A172 (cell line): Measurements from ENCODE around the gene HNRNPM. TPM values are rescaled to one million over a fixed set of nuclear protein-coding genes. Genes with fewer than 3 reads are reported as not detected.
A peak's percentile ranks its signal among the peaks of the same experiment; 100 is the strongest.
"Not testable (repeated sequence)": the region's sequence is repeated elsewhere in the genome, so short reads cannot be mapped to it uniquely, and the experiment has no call there.

Source experiments
- DNase-seq: peaks from one replicate; pipeline ENCODE4 v3.0.0-alpha.2; 2015; ENCODE audit warnings: low spot score
- total RNA-seq: library from RNA; depleted of rRNA; stranded (reverse); fragments of >200 nt; shearing (Covaris generic); gene quantifications from 2 replicates; pipeline ENCODE4 v1.2.3, GENCODE V29; 2014

Gene HNRNPM
- total RNA-seq, 1 experiment from 2014 or later: 102 TPM

- DNase-seq: peak; percentile 32
Observed at GRCh38 chr19:8512115-8512967, 67.6 kb downstream of the HNRNPM start.

GRCh38 chr19:8513036-8513686 is 68.4 kb downstream of the HNRNPM start:
- DNase-seq: no peak

DNA sequence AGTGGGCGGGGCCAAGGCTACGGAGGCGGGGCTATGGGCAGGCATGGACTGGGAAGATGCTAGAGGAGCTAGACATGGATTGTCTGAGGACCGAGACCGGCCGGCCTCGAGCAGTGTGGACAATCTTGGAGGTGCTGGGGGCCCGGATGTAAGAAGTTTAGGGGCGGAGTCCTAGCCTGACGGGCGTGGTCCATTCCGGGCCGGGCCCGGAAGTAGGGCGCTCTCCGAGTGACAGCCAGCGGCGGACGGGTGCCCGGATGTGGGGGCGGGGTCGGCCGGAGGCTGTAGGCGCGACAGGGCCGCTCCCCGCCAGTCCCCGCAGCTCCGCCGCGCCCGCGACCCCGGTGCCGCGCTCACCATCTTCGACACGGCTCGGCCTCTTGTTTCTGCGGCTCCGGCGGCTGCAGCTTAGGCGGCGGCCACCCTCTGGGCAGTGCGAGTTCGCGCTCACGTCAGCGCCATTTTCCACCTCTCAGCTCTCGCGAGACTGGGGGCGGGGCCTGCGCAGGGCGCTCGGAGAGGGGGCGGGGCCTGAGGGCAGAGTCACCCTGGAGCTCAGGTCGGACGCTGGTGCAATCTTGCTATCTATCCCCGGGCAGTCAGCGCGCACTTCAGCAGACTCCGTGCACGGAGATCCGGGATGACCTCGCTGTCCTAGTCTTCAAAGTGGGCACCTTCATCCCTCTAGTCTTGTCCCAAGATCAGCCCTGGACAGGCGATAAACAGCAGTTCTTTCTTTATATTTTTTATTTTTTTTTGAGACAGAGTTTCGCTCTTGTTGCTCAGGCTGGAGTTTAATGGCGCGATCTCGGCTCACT is 69.1 kb downstream of the HNRNPM start, which contains the start of gene ZNF414:
TSS of gene ZNF414 (minus strand) at position 481 of the 818 bp plus-strand sequence. CDS start at position 360, 121 bp downstream.
- DNase-seq: peak; percentile 97

DNA sequence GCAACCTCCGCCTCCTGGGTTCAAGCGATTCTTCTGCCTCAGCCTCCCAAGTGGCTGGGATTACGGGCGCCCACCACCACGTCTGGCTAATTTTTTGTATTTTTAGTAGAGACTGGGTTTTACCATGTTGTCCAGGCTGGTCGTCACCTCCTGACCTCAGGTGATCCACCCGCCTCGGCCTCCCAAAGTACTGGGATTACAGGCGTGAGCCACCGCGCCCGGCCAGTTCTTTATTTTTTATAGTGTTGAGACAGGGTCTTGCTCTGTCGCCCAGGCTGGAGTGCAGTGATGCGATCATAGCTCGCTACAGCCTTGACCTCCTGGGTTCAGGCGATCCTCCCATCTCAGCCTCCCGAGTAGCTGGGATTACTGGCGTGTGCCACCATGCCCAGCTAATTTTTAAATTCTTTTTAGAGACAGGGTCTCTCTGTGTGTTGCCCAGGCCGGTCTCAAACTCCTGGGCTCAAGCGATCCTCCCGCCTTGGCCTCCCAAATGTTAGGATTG is 69.8 kb downstream of the HNRNPM start:
- DNase-seq: not testable (repeated sequence)

DNA sequence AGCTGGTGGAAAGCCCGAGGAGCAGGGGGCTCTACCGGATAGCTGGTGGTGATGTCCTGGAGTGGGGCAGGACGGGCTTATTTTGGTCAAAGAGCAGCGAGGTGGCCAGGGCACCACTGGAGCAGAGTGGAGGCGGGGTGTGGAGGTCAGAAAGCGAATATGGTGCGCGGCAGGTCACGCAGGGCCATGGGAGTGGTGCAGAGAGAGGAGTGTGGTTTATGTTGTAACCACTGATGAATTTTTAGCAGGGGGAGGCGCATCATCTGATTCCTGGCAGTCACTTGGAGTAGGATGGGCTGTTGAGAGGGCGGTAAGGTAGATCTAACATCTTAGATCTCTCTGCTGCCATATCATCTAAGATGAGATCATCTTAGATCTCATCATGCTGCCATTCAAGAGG is 70.5 kb downstream of the HNRNPM start:
- no peak for DNase-seq

GRCh38 chr19:8517551-8518442 is 73.0 kb downstream of the HNRNPM start:
- no peak for DNase-seq

GRCh38 chr19:8518536-8518935 is 73.8 kb downstream of the HNRNPM start:
- no peak for DNase-seq

- DNase-seq: no peak
Observed at GRCh38 chr19:8519388-8519787, 74.6 kb downstream of the HNRNPM start.

- no peak for DNase-seq
Observed at GRCh38 chr19:8525401-8525684, 80.6 kb downstream of the HNRNPM start.

DNA sequence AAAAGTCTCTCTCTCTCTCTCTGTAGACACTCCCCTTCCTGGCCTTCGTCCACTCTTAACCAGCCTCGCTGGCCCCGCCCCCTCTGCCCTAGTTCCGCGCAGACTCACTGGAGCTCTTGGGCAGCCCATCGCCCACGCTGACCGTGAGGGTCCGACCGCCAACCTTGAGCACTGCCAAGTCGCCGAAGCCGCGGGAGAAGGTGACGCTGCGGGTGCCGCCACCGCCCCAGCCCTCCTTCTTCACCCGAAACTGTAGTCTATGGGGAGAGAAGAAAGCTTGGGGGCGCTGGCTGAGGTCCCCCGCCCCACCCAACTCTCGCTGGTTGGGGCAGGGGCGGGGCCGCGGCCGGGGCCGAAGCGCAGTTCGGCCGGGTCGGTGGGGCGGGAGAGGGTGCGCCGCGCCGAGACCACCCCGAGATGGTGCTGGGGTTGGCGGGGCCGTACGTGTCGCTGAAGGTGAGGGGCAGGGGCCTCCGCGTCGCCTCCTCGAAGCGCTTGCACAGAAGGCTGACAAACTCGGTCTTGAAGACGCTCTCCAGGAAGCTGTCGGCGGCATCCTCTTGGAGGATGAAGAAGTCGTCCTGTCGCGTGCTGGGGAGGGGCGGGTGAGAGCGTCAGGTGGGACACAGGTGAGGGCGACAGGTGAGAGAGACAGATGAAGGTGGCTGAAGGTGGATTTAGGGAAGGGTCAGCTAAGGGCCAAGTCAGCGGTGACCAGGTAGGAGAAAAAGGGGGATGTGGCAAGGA is 81.7 kb downstream of the HNRNPM start:
- peak; percentile 88 for DNase-seq

GRCh38 chr19:8528500-8528899 is 83.7 kb downstream of the HNRNPM start:
- DNase-seq: no peak

DNA sequence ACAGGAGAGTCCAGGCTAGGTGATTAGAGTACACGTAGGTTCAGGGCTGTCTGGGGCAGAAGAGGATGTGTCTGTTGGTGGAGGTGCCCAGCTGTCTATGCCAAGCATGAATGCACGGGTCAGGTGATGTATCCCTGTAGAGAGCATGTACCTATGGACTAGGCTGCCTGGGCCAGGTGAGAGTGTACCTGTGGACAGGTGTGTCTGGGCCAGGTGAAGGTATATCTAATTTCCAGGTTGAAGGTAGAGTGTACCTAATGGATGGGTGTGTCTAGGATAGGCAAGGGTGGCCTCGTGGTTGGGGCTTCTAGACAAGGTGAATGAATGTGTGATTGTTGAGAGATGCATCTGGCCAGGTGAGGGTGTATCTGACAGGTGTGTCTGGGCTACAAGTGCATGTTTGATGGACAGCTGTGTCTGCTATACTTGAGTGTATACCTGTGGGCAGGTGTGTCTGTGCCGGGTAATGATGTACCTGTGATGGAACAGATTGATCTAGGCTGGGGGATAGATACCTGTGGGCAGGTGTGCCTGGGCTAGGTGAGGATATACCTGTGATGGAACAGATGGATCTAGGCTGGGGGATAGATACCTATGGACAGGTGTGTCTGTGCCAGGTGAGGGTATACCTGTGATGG is 84.7 kb downstream of the HNRNPM start:
- DNase-seq: no peak

DNA sequence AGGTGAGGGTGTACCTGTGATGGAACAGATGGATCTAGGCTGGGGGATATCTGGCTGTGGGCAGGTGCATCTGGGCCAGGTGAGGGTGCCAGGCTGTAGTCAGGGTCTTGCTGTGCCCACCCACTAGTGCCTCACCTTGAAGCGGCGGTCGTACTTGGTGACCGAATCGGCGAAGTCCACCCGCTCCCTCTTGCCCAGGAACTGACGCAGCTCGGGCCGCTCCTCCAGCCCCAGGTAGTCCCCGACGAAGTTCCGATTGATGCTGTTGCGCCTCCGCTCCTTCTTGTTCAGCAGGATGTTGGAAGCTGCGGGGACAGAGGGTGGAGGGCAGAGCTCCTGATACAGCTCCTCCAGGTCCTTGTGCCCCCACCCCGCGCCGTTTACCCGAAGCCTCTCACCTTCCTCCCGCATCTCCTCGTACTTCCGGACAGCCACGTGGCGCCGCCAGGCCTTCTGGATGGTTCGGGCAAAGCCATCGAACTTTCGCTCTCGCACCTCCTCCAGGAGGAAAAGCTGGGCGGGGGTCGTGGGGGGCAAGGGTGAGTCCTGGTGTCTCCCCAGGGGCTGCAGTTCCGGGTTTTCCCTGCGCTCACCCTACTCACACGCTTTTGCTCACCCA is 85.4 kb downstream of the HNRNPM start:
- DNase-seq: no peak

- DNase-seq: no peak
Observed at GRCh38 chr19:8531470-8531869, 86.7 kb downstream of the HNRNPM start.

- no peak for DNase-seq
Observed at GRCh38 chr19:8532225-8532624, 87.5 kb downstream of the HNRNPM start.

DNA sequence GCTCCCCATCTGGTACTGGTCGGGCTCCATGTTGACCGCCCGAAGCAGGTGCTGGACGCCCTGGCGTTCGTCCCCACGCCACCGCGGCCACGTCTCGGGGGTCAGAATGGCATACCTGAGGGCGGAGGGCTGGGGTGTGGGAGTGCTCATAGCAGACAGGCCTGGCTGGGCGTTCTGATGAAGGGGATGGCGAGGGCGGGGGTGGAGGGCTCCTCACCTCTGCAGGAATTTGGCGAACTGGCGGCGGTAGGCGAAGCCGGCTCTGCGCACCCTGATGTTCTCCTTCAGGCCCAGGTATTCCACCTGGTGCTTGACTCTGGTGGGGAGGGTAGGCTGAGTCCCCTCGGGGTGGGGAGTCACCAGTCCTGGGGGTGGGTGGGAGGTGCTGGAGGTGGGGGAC is 91.5 kb downstream of the HNRNPM start:
- DNase-seq: no peak

GRCh38 chr19:8537099-8537498 is 92.3 kb downstream of the HNRNPM start:
- no peak for DNase-seq
